HG03108 (cell line): ENCODE measurements around the gene PTGIS.

ENCODE experiments used
- ATAC-seq: cut with Tn5 transposase; IDR thresholded peaks from one replicate; pipeline ENCODE4 v1.9.1; 2021; ENCODE audit warnings: moderate library complexity; ENCODE audit not compliant: unreplicated experiment

Gene PTGIS

GRCh38 chr20:49595811-49596561 lies 28.0 kb upstream of the PTGIS start:
- ATAC-seq: no peak

GRCh38 chr20:49595346-49595745 lies 27.4 kb upstream of the PTGIS start:
- no peak for ATAC-seq

DNA sequence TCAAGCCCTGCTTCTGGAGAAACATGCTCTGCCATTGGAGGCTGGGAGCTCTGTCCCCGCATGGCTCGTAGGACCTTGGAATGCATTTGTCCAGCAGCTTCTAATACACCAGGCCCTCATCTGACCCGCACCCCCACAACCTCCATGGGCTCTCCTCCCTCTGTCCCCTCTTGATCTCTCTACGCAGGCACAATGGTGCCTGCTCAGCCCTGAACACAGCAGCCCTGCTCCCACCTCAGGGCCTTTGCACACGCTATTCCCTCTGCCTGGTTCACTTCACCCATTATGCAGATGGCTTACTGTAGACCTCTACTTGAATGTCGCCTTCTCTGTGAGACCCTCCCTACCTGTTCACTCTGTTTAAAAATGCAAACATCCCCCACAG lies 27.0 kb upstream of the PTGIS start:
- no peak for ATAC-seq

DNA sequence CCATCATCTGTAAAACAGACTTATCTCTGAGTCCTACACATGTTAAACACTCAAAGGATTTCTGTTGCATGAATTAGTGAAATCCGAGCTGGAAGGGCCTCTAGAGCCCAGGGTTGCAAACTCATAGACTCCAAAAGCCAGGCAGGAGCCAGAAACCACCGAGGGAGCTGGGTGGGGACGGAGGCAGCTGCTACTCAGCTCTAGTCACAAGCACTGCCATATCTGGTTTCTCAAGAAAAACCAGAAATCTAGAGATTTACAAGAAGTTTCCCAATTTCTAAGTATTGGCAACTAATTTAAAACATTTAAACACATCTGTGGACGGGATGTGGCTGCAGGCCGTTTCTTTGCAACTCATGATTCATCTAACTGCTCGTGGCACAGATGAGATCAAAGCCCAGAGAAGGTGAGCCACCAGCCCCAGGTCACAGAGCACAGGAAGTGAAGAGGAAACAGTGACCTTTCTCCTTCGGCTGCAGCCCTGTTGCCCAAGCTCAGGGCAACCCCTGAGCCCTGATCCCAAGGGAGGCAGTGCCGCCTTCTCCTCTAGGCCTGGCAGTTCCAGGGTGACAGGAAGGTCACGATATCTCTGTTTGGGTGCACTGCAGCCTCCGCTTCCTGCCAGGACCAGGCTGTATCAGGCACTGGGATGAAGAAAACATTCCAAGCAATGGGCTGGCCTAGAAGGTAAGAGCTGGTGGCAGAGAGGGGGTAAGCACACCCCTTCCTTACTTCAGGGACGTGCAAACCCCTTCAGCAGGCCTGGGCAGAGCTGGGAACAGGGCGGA lies 26.4 kb upstream of the PTGIS start:
- no peak for ATAC-seq

- no peak for ATAC-seq
Measured at GRCh38 chr20:49593466-49594142, 25.7 kb upstream of the PTGIS start.

DNA sequence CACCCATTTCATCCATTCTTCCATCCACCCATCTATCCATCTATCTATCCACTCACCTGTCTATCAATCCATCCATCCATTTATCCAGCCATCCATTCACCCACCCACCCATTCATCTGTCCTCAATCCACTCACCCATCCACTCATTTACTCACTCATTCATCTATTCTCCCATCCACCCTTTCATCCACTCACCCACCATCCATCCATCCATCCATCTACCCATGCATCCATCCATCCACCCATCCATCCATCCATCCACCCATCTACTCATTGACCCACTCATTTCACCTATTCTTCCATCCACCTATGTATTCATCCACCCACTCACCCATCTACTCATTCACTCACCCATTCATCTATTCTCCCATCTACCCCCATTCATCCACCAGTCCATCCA lies 24.2 kb upstream of the PTGIS start:
- ATAC-seq: no peak

DNA sequence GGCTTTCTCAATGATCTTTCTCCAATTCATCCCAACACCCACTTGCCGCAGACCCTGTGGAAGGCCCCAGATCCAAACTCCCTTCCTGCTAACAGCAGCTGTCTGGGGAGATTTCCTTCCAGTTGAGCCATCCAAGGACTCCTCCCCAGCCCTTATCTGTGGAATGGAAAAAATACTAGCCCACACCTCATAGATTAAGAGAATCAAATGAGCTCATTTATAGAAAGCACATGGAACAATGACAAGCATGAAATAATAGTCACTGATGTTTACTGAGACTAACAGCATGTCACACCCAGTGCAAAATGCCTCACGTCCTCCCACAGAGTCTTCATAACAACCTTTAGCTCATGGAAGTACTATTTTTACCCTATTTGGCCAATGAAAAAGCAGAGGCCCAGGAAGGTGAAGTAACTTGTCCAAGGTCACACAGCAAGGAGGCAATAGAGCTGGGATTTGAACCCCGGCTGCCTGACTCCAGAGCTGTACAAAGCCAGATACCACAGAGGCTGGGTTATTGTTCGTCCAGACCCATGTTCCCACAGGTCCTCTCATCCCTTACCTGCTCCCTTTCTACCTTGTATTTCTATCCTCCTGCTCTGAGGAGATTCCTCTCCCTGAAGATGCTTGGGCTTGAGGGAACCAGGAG lies 23.4 kb upstream of the PTGIS start:
- ATAC-seq: no peak

GRCh38 chr20:49590163-49591017 lies 22.5 kb upstream of the PTGIS start:
- no peak for ATAC-seq

- no peak for ATAC-seq
Measured at GRCh38 chr20:49589747-49590146, 21.8 kb upstream of the PTGIS start.

- ATAC-seq: no peak
Measured at GRCh38 chr20:49587111-49587570, 19.2 kb upstream of the PTGIS start.

- no peak for ATAC-seq
Measured at GRCh38 chr20:49585585-49586245, 17.8 kb upstream of the PTGIS start.

DNA sequence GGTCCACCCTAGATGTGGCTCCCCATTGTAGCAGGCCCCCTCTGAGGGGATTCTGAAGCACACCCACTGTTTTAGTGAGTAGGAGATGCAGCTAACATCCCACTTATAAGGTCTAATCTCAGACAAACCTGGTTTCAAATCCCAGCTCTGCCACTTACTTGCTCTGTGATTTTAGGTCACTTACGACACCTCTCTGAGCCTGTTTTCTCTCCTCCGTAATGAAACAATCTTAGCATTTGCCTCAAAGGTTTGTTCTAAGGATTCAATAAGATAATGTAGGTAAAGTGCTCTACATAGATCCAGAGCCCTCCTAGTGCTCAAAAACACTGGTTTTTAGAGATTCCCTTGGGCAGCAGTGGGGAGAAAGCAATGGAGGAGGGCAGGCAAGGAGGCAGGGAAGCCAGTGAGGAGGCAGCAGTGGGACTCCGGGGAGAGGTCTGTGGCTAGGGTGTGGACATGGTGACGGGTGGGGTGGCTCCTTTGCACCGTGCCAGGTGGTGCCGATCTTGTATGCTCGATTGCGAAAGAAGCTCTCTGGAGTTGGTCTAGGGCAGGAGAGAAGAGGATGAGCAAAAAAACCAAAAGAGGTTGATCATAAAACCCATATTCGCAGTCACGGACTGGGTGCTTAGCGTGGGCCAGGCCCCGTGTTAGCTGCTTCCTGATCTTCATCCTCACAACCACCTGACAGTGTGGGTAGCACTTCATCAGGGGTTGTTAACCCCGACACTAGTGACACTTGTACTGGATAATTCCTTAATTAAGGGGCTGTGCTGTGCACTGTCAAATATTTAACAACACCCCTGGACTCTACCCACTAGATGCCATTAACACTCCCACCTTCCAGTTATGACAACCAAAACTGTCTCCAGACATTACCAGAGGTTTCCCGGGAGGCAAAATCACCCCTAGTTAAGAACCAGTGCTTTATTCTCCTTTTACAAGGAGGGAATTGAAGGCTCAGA lies 16.8 kb upstream of the PTGIS start:
- ATAC-seq: no peak

DNA sequence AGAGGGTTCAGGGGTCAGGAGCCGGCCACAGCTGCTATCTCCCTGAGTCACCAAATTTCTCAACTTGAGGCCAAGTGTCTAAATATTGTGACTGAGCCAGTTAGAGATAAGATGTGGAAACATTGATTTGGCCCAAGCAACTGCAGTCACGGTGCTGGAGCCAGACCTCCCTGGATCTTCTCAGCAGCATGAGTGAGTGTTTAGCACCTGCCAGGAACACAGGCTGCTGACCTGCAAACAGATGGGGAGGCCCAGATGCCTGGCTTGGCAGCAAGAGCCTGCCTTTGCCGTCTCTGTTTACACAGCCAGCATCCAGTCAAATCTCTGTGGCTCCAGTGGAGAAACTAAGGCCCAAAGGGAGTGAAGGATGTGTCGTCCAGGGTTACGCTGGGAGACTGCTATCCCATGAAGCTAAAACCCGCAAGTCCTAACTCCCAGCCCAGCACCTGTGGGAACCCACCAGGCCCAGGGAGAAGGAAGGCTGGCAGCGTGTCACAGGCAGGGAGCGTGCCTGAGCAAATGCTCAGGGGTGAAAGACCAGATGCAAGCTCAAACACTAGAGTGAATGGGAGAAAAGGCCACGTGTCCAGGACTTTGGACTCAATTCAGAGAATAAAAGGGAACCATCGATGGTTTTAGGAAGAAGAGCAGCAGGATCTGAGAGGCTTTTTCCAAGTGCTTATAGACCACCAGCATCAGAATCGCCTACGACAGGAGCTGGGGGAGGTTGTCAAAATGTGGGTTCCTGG lies 15.9 kb upstream of the PTGIS start:
- ATAC-seq: no peak

- no peak for ATAC-seq
Measured at GRCh38 chr20:49583343-49583668, 15.4 kb upstream of the PTGIS start.

DNA sequence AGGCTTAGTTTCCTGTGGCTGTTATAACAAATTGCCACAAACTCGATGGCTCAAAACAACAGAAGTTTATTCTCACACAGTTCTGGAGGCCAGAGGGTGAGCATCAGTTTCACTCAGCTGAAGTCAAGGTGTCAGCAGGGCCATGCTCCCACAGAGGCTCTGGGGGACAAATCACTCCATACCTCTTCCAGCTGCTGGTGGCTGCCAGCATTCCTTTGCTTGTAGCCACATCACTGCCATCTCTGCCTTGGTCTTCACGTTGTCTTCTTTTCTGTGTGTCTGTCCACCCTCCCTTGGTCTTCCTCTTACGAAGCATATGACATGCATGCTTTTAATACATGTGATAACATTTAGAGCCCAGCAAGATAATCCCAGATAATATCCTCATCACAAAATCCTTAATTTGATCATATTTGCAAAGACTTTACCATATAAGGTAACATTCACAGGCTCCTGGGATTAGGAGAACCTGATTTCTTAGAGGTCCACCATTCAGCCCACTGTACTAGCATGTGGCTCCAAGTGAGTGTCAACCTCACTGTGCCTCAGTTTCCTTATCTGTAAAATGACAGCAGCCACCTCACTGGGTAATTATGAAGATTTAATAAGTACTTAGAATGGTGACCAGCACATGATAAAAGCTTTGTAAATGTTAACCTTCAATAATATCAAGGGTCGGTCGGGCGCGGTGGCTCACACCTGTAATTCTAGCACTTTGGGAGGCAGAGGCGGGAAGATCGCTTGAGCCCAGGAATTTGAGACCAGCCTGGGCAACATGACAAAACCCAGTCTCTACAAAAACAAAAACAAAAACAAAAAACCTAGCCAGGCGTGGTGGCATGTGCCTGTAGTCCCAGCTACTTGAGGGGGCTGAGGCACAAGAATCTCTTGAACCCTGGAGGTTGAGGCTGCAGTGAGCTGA lies 14.7 kb upstream of the PTGIS start:
- ATAC-seq: no peak

- no peak for ATAC-seq
Measured at GRCh38 chr20:49581482-49581881, 13.5 kb upstream of the PTGIS start.

DNA sequence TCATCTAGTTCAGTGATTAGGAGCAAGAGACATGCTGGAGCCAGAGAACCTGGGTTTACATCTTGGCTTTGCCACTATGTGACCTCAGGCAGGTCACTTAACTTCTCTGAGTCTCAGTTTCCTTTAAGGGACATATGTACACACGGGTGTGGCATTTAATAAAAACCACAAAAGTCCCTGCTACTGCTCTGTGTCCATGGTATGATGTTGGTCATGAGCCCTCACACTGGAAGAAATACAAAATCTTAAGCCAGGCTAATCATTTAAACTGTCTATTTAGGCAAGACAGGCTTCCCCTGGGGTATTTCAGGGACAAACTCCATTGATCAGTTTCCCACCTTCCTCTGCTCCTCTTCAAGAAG lies 12.9 kb upstream of the PTGIS start:
- no peak for ATAC-seq
